IMR-90 (cell line): ENCODE results near the gene LYZL1. TPM values are rescaled to one million over a fixed set of nuclear protein-coding genes. Genes with fewer than 3 reads are reported as not detected.

ENCODE experiments used
- ATAC-seq: fragments of 200-7000 bp; cut with Tn5 transposase; 2 replicates; pipeline ENCODE4 v1.9.1; 2020; ENCODE audit warnings: low read depth, mild to moderate bottlenecking, moderate library complexity
- BruUV-seq: library from RNA; stranded (reverse); fragments of 400-500 nt; replicated peaks from 2 replicates; lab custom pipeline; 2021; lab: Mats Ljungman, UMichigan
- CTCF ChIA-PET: fragments of 300-600 bp; formaldehyde crosslinking; extraction: SDS; loops from one replicate; lab custom pipeline; 2021; ENCODE audit warnings: antibody characterized with exemption; lab: Yijun Ruan, JAX
- POLR2A ChIA-PET: fragments of 300-600 bp; sonication (Branson Sonifier 250); formaldehyde crosslinking; loops from one replicate; lab custom pipeline; 2022; ENCODE audit warnings: antibody characterized with exemption; ENCODE audit not compliant: unreplicated experiment; lab: Charles Lee
- DNase-seq: peaks from one replicate; pipeline ENCODE4 v3.0.0; 2013
- H2AFZ ChIP-seq: replicated peaks from 2 replicates; pipeline ENCODE3; 2013; ENCODE audit warnings: low read length, mild to moderate bottlenecking; ENCODE audit not compliant: poor library complexity
- H2AK5ac ChIP-seq: 2 replicates; pipeline ENCODE4 v1.6.1; 2013; ENCODE audit warnings: low read depth, low read length, inconsistent platforms
- H2AK9ac ChIP-seq: replicated peaks from 2 replicates; pipeline ENCODE3; 2013; ENCODE audit warnings: mild to moderate bottlenecking, low read depth, low read length, moderate library complexity; ENCODE audit not compliant: poor library complexity
- H2BK120ac ChIP-seq: 2 replicates; pipeline ENCODE4 v1.6.1; 2013; ENCODE audit warnings: low read depth, low read length, inconsistent platforms
- H2BK15ac ChIP-seq: 3 replicates; pipeline ENCODE4 v1.6.1; 2013; ENCODE audit warnings: low read depth, low read length, inconsistent platforms
- H2BK20ac ChIP-seq: 2 replicates; pipeline ENCODE4 v1.6.1; 2013; ENCODE audit warnings: low read depth, mild to moderate bottlenecking, inconsistent platforms, low read length, moderate library complexity
- H2BK5ac ChIP-seq: 2 replicates; pipeline ENCODE4 v1.6.1; 2013; ENCODE audit warnings: mild to moderate bottlenecking, low read depth, low read length, inconsistent platforms; ENCODE audit not compliant: poor library complexity, severe bottlenecking
- H3K14ac ChIP-seq: replicated peaks from 2 replicates; pipeline ENCODE4 v1.6.1; 2013; ENCODE audit warnings: low read depth, low read length, inconsistent platforms
- H3K18ac ChIP-seq: 2 replicates; pipeline ENCODE4 v1.6.1; 2013; ENCODE audit warnings: low read depth, low read length, control low read depth
- H3K23ac ChIP-seq: 2 replicates; pipeline ENCODE4 v1.6.1; 2013; ENCODE audit warnings: low read depth, low read length, inconsistent platforms
- H3K27ac ChIP-seq: 2 replicates; pipeline ENCODE4 v1.5.1; 2013; ENCODE audit warnings: mild to moderate bottlenecking, control low read depth, low read length; ENCODE audit not compliant: insufficient read depth
- H3K27me3 ChIP-seq: 2 replicates; pipeline ENCODE4 v1.6.1; 2013; ENCODE audit warnings: low read length; ENCODE audit not compliant: control insufficient read depth, insufficient read depth
- H3K36me3 ChIP-seq: 2 replicates; pipeline ENCODE4 v1.6.1; 2013; ENCODE audit warnings: low read length, mixed read lengths; ENCODE audit not compliant: control insufficient read depth, insufficient read depth
- H3K4ac ChIP-seq: 2 replicates; pipeline ENCODE4 v1.6.1; 2013; ENCODE audit warnings: low read depth, low read length, inconsistent platforms
- H3K4me1 ChIP-seq: 2 replicates; pipeline ENCODE4 v1.6.1; 2013; ENCODE audit warnings: low read length, mixed read lengths; ENCODE audit not compliant: control insufficient read depth, insufficient read depth
- H3K4me2 ChIP-seq: 2 replicates; pipeline ENCODE4 v1.6.1; 2013; ENCODE audit warnings: low read depth, mild to moderate bottlenecking, control low read depth, low read length, moderate library complexity
- H3K4me3 ChIP-seq: 2 replicates; pipeline ENCODE4 v1.5.1; 2013; ENCODE audit warnings: low read depth, mild to moderate bottlenecking, control low read depth, low read length, moderate library complexity; ENCODE audit not compliant: insufficient read depth
- H3K56ac ChIP-seq: 2 replicates; pipeline ENCODE4 v1.6.1; 2013; ENCODE audit warnings: low read length, inconsistent platforms; ENCODE audit not compliant: insufficient read depth; ENCODE audit errors: extremely low read depth
- H3K79me1 ChIP-seq, 2 experiments: 2 replicates each; pipeline ENCODE4 v1.6.1; 2013; ENCODE audit warnings: low read length in 2 of 2, inconsistent platforms in 1 of 2, low read depth in 1 of 2
- H3K9ac ChIP-seq: 2 replicates; pipeline ENCODE4 v1.6.1; 2013; ENCODE audit warnings: low read depth, low read length, control low read depth
- H3K9me1 ChIP-seq: 2 replicates; pipeline ENCODE4 v1.6.1; 2013; ENCODE audit warnings: low read length, inconsistent platforms; ENCODE audit not compliant: insufficient read depth
- H3K9me3 ChIP-seq: 2 replicates; pipeline ENCODE4 v1.6.1; 2013; ENCODE audit warnings: low read length; ENCODE audit not compliant: control insufficient read depth, insufficient read depth
- H4K20me1 ChIP-seq: 2 replicates; pipeline ENCODE4 v1.6.1; 2013; ENCODE audit warnings: low read length, inconsistent platforms; ENCODE audit not compliant: insufficient read depth
- H4K5ac ChIP-seq: 2 replicates; pipeline ENCODE4 v1.6.1; 2013; ENCODE audit warnings: mild to moderate bottlenecking, low read depth, low read length, control low read depth
- H4K8ac ChIP-seq, 2 experiments: 2 replicates each; pipeline ENCODE4 v1.6.1; 2013; ENCODE audit warnings: low read depth in 2 of 2, low read length in 2 of 2, control low read depth in 1 of 2, inconsistent platforms in 1 of 2
- H4K91ac ChIP-seq: 2 replicates; pipeline ENCODE4 v1.6.1; 2013; ENCODE audit warnings: low read depth, low read length, inconsistent platforms; ENCODE audit not compliant: insufficient read depth
- BHLHE40 ChIP-seq: fragments of 150-350 bp; IDR thresholded peaks from 2 replicates; pipeline ENCODE4 v1.6.1; 2016; ENCODE audit warnings: mild to moderate bottlenecking, low read depth, low read length
- CEBPB ChIP-seq: IDR thresholded peaks from 2 replicates; pipeline ENCODE4 v1.6.1; 2012; ENCODE audit warnings: low read depth, low read length, improper control_type of control experiment
- CHD1 ChIP-seq: IDR thresholded peaks from 2 replicates; pipeline ENCODE4 v1.6.1; 2012; ENCODE audit warnings: low read depth, low read length, improper control_type of control experiment
- CTCF ChIP-seq: conservative IDR thresholded peaks from 2 replicates; pipeline ENCODE4 v1.5.1; 2012; ENCODE audit warnings: mild to moderate bottlenecking, low read depth, low read length, improper control_type of control experiment
- FOS ChIP-seq: fragments of 150-350 bp; IDR thresholded peaks from 2 replicates; pipeline ENCODE4 v1.6.1; 2016; ENCODE audit warnings: low read depth, low read length
- MAZ ChIP-seq: IDR thresholded peaks from 2 replicates; pipeline ENCODE4 v1.6.1; 2012; ENCODE audit warnings: low read depth, mild to moderate bottlenecking, low read length, improper control_type of control experiment, moderate library complexity, borderline replicate concordance
- MXI1 ChIP-seq: IDR thresholded peaks from 2 replicates; pipeline ENCODE4 v1.6.1; 2012; ENCODE audit warnings: low read depth, mild to moderate bottlenecking, low read length, moderate library complexity, borderline replicate concordance
- NFE2L2 ChIP-seq: fragments of 150-350 bp; IDR thresholded peaks from 2 replicates; pipeline ENCODE4 v1.6.1; 2016; ENCODE audit warnings: low read depth, mild to moderate bottlenecking, low read length
- POLR2A ChIP-seq: IDR thresholded peaks from 2 replicates; pipeline ENCODE4 v1.6.1; 2012; ENCODE audit warnings: mild to moderate bottlenecking, low read depth, low read length
- RFX5 ChIP-seq: IDR thresholded peaks from 2 replicates; pipeline ENCODE4 v1.8.0; 2012; ENCODE audit warnings: low read depth, mild to moderate bottlenecking, low read length, moderate library complexity
- SMC3 ChIP-seq: fragments of 150-350 bp; IDR thresholded peaks from 2 replicates; pipeline ENCODE4 v1.6.1; 2016; ENCODE audit warnings: low read depth, mild to moderate bottlenecking, antibody characterized with exemption, low read length, moderate library complexity
- WGBS, 2 experiments: methylation state at CpG; one replicate each; pipeline versions ENCODE4 v1.1.5 to v1.1.7; 2013; ENCODE audit warnings: missing lambda C conversion rate in 2 of 2; ENCODE audit not compliant: insufficient read length in 1 of 2; ENCODE audit errors: extremely low coverage in 2 of 2; 5-methylcytosine and 5-hydroxymethylcytosine counted together
- dilution Hi-C: fragments of 300-500 bp; cut with HindIII; formaldehyde crosslinking; loops from one replicate; pipeline ENCODE4 v1.14.3; 2018; ENCODE audit warnings: low sequenced_read_pairs; ENCODE audit not compliant: unreplicated experiment
- in situ Hi-C: fragments of 300-500 bp; cut with MboI; formaldehyde crosslinking; loops from 3 replicates; pipeline ENCODE4 v1.14.3; 2019; ENCODE audit warnings: low sequenced_read_pairs, inconsistent platforms, mixed read lengths
- intact Hi-C: fragments of 100-400 bp; cut with micrococcal nuclease; formaldehyde crosslinking; loops from 2 replicates; pipeline ENCODE4 v1.10.0; 2022
- polyA plus RNA-seq, 3 experiments: library from polyadenylated mRNA; depleted of rRNA; stranded (reverse); fragments of >200 nt; gene quantifications; 2 replicates each; pipeline ENCODE4 v1.2.3, GENCODE V29; 2012; ENCODE audit warnings: low replicate concordance in 1 of 3
- total RNA-seq: library from RNA; depleted of rRNA; stranded (reverse); fragments of >200 nt; gene quantifications from 2 replicates; pipeline ENCODE4 v1.2.3, GENCODE V29; 2012
- TF ChIP-seq, protein P1 (sequence below): fragments of 150-350 bp; IDR thresholded peaks from 2 replicates; pipeline ENCODE4 v1.6.1; 2017; ENCODE audit warnings: mild to moderate bottlenecking, antibody characterized with exemption, low read length, low read depth
- TF ChIP-seq, protein P2 (sequence below): fragments of 150-350 bp; IDR thresholded peaks from 2 replicates; pipeline ENCODE4 v1.6.1; 2016; ENCODE audit warnings: low read depth, mild to moderate bottlenecking, low read length, moderate library complexity, borderline replicate concordance

Gene LYZL1
- total and polyA plus RNA-seq, 2 of the 4 experiments (the other 2 are of a cell fraction): not detected

DNA sequence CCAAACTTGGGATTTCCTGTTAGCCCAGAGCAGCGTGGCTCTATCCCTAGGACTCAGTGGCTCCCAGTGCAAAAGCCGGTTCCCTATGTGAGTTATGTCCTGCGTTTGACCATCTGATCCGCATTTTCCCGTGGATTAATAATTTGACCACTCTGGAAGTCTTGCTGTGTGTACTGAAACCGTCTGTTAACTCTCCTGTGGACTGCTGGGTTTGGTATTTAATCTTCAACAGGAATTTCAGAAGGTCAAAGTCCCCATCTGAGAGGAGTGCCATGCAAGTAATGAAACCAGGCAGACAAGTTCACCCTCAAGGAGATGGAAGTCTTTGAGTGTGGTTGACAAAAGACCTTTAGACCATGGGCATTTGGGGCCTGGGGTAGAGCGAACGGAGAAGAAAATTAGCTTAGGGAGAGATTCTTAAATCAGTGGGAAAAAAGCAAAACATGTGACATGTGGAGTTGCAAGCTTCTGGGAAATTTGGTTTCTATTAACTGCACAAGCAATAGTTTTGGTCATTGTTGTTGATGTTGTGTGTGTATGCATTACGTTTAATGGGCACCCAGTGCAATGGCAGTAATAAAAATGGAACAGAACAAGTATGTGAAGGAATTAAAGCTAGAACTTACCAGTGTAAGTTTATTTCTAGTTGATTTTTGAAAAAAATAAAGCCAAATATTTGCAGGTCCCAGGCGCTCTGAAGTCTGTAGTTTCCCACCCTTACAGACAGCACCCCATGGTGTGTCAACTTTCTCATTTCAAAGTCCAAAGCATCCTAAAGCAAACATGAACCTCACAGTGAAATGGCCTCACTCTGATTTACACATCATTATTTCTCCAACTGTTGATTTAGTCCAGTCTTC, 38.2 kb downstream of the LYZL1 start (continued):
- no peak for TF ChIP-seq MXI1

GRCh38 chr10:29327746-29328102, 38.9 kb downstream of the LYZL1 start:
- Histone ChIP-seq H3K27me3 (peaks cover 39% of the 10 kb centered on the region), H4K8ac (no peak overlapping the region), H2AK9ac (no peak overlapping the region), H3K27ac (no peak overlapping the region), H3K79me1 (no peaks in the 10 kb centered on the region), H3K9ac (no peak overlapping the region), H2BK120ac (no peak overlapping the region), H3K36me3 (no peaks in the 10 kb centered on the region), H4K20me1 (no peaks in the 10 kb centered on the region), H2BK5ac (no peak overlapping the region), H3K9me1 (no peaks in the 10 kb centered on the region), H3K14ac (no peak overlapping the region), H2AFZ (no peak overlapping the region), H3K4me1 (peaks cover 4% of the 10 kb centered on the region), H3K4ac (no peak overlapping the region), H3K18ac (no peak overlapping the region), H3K4me3 (no peak overlapping the region), H3K9me3 (no peaks in the 10 kb centered on the region), H2BK15ac (no peak overlapping the region), H3K4me2 (no peak overlapping the region), H4K5ac (no peak overlapping the region), H2BK20ac (no peak overlapping the region), H4K91ac (no peak overlapping the region), H3K56ac (no peak overlapping the region), H2AK5ac (no peak overlapping the region), H3K23ac (no peak overlapping the region)
- ChIA-PET CTCF (no interaction called here), POLR2A (no interaction called here)
- DNase-seq (no peak), ATAC-seq (no peak)
- BruUV-seq: no TSS peak
- intact Hi-C loops: no loop called here
- dilution Hi-C loops: no loop called here
- in situ Hi-C loops: no loop called here
- WGBS, 2 experiments: no CpG with 5 or more reads among the region's 6 CpGs
- TF ChIP-seq CTCF: no peak
- no peak for TF ChIP-seq CHD1
- no peak for TF ChIP-seq NFE2L2
- no peak for TF ChIP-seq MXI1
- TF ChIP-seq MAZ: no peak
- no peak for TF ChIP-seq BHLHE40
- TF ChIP-seq, protein P1, sequence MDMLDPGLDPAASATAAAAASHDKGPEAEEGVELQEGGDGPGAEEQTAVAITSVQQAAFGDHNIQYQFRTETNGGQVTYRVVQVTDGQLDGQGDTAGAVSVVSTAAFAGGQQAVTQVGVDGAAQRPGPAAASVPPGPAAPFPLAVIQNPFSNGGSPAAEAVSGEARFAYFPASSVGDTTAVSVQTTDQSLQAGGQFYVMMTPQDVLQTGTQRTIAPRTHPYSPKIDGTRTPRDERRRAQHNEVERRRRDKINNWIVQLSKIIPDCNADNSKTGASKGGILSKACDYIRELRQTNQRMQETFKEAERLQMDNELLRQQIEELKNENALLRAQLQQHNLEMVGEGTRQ: no peak
- no peak for TF ChIP-seq FOS
- TF ChIP-seq CEBPB: no peak
- TF ChIP-seq RFX5: no peak
- TF ChIP-seq POLR2A: no peak
- TF ChIP-seq, protein P2, sequence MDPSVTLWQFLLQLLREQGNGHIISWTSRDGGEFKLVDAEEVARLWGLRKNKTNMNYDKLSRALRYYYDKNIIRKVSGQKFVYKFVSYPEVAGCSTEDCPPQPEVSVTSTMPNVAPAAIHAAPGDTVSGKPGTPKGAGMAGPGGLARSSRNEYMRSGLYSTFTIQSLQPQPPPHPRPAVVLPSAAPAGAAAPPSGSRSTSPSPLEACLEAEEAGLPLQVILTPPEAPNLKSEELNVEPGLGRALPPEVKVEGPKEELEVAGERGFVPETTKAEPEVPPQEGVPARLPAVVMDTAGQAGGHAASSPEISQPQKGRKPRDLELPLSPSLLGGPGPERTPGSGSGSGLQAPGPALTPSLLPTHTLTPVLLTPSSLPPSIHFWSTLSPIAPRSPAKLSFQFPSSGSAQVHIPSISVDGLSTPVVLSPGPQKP: no peak
- no peak for TF ChIP-seq SMC3
